Smooth muscle cell (in vitro differentiated cells): ENCODE measurements around the gene GUCA2A. TPM values are rescaled to one million over a fixed set of nuclear protein-coding genes. Genes with fewer than 3 reads are reported as not detected.

Source experiments
- DNase-seq: peaks from one replicate; lab custom pipeline; 2025; ENCODE audit not compliant: unreplicated experiment; lab: John Stamatoyannopoulos, UW
- H2AFZ ChIP-seq: fragments of 200-600 bp; sonication (generic); 2 replicates; pipeline ENCODE4 v1.6.0; 2016; ENCODE audit warnings: antibody characterized with exemption, low read depth, mild to moderate bottlenecking
- H3F3A ChIP-seq: fragments of 200-600 bp; sonication (generic); 2 replicates; pipeline ENCODE4 v1.6.0; 2017; ENCODE audit warnings: antibody characterized with exemption, low read depth
- H3K27ac ChIP-seq: fragments of 200-600 bp; sonication (generic); 2 replicates; pipeline ENCODE4 v1.5.1; 2016; ENCODE audit warnings: low read depth, mild to moderate bottlenecking
- H3K27me3 ChIP-seq: fragments of 200-600 bp; sonication (generic); 2 replicates; pipeline ENCODE4 v1.6.1; 2016; ENCODE audit warnings: low read depth, mild to moderate bottlenecking
- H3K36me3 ChIP-seq: fragments of 200-600 bp; sonication (generic); 2 replicates; pipeline ENCODE4 v1.5.1; 2016; ENCODE audit warnings: low read depth
- H3K4me1 ChIP-seq: fragments of 200-600 bp; sonication (generic); 2 replicates; pipeline ENCODE4 v1.5.1; 2016; ENCODE audit warnings: low read depth
- H3K4me2 ChIP-seq: fragments of 200-600 bp; sonication (generic); 2 replicates; pipeline ENCODE4 v1.6.0; 2016; ENCODE audit warnings: mild to moderate bottlenecking
- H3K4me3 ChIP-seq: fragments of 200-600 bp; sonication (generic); 2 replicates; pipeline ENCODE4 v1.5.1; 2016; ENCODE audit warnings: mild to moderate bottlenecking
- H3K79me2 ChIP-seq: fragments of 200-600 bp; sonication (generic); 2 replicates; pipeline ENCODE4 v1.6.0; 2016; ENCODE audit warnings: low read depth, mild to moderate bottlenecking
- H3K9ac ChIP-seq: fragments of 200-600 bp; sonication (generic); 2 replicates; pipeline ENCODE4 v1.6.0; 2016; ENCODE audit warnings: low read depth
- H3K9me3 ChIP-seq: fragments of 200-600 bp; sonication (generic); replicated peaks from 2 replicates; pipeline ENCODE4 v1.5.1; 2016; ENCODE audit warnings: low read depth
- H4K20me1 ChIP-seq: fragments of 200-600 bp; sonication (generic); 2 replicates; pipeline ENCODE4 v1.6.0; 2016; ENCODE audit warnings: low read depth
- WGBS: methylation state at CpG from one replicate; pipeline ENCODE4 v1.1.7; 2016; ENCODE audit warnings: low lambda C conversion rate; 5-methylcytosine and 5-hydroxymethylcytosine counted together
- polyA plus RNA-seq: library from polyadenylated mRNA; unstranded; fragments of >200 nt; fragmentation: Nextera tagmentation; extraction: Ambion mirVana; gene quantifications from 2 replicates; pipeline ENCODE4 v1.2.1, GENCODE V29; 2016
- total RNA-seq: library from RNA; depleted of rRNA; stranded (reverse); fragments of >200 nt; gene quantifications from 2 replicates; pipeline ENCODE4 v1.2.3, GENCODE V29; 2014
- TF ChIP-seq, protein P1 (sequence below): fragments of 200-600 bp; sonication (generic); IDR thresholded peaks from 2 replicates; pipeline ENCODE4 v1.5.1; 2017; ENCODE audit warnings: borderline replicate concordance, mild to moderate bottlenecking, antibody characterized with exemption; ENCODE audit not compliant: insufficient read depth, poor library complexity, severe bottlenecking

The GUCA2A gene
- total and polyA plus RNA-seq, 2 experiments from 2014 or later, result not detected

DNA sequence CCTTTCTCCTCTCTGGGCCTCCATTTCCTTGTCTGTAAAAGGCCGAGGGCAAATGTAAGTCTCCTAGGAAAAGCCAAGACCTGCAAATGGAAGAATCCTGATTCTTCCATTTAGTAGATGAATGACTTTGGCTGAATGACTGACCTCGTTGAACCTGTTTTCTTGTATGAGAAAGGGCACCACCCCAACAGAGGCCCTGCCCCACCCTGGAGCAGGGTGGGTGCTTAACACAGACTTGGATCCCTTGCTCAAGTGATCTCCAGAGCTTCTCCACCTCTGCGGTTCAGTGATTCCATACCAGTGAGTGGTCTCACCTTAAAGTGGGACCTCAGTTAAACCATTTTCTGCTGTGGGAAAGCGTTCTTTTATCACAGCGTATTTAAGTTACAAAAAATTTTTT, 50.3 kb downstream of the GUCA2A start:
- no peaks in the 10 kb centered on the region for H3K36me3 ChIP-seq
- no peak overlapping the region for H3K4me2 ChIP-seq
- no peaks in the 10 kb centered on the region for H3K79me2 ChIP-seq
- no peaks in the 10 kb centered on the region for H4K20me1 ChIP-seq
- H3K27ac ChIP-seq, result no peak overlapping the region
- DNase-seq, result no peak
- no peak overlapping the region for H2AFZ ChIP-seq
- H3K4me1 ChIP-seq, result no peaks in the 10 kb centered on the region
- no peaks in the 10 kb centered on the region for H3K9me3 ChIP-seq
- no peak overlapping the region for H3K4me3 ChIP-seq
- no peaks in the 10 kb centered on the region for H3F3A ChIP-seq
- no peak overlapping the region for H3K9ac ChIP-seq
- 89% methylated on average over 5 of the region's 5 CpGs for WGBS
- TF ChIP-seq, protein P1, sequence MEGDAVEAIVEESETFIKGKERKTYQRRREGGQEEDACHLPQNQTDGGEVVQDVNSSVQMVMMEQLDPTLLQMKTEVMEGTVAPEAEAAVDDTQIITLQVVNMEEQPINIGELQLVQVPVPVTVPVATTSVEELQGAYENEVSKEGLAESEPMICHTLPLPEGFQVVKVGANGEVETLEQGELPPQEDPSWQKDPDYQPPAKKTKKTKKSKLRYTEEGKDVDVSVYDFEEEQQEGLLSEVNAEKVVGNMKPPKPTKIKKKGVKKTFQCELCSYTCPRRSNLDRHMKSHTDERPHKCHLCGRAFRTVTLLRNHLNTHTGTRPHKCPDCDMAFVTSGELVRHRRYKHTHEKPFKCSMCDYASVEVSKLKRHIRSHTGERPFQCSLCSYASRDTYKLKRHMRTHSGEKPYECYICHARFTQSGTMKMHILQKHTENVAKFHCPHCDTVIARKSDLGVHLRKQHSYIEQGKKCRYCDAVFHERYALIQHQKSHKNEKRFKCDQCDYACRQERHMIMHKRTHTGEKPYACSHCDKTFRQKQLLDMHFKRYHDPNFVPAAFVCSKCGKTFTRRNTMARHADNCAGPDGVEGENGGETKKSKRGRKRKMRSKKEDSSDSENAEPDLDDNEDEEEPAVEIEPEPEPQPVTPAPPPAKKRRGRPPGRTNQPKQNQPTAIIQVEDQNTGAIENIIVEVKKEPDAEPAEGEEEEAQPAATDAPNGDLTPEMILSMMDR, result no peak
- H3K27me3 ChIP-seq, result no peaks in the 10 kb centered on the region

Other genes starting within 250 kb of the GUCA2A start
- gene HIVEP3, start 245.8 kb downstream of the GUCA2A start, total RNA-seq, result 1.5 and 2.1 TPM in 2 replicates
- 6.4 and 7.2 TPM in 2 replicates for gene HIVEP3, start 245.8 kb downstream of the GUCA2A start, polyA plus RNA-seq
- gene GUCA2B, start 11.3 kb downstream of the GUCA2A start, total RNA-seq, result not detected in 2 replicates
- gene GUCA2B, start 11.3 kb downstream of the GUCA2A start, polyA plus RNA-seq, result not detected in 2 replicates
- 35.2 and 40.9 TPM in 2 replicates for gene FOXJ3, start 170.5 kb upstream of the GUCA2A start, total RNA-seq
- 19.3 and 20.1 TPM in 2 replicates for gene FOXJ3, start 170.5 kb upstream of the GUCA2A start, polyA plus RNA-seq
- 0.04 and 0.18 TPM in 2 replicates for gene RIMKLA, start 216.0 kb upstream of the GUCA2A start, total RNA-seq
- gene RIMKLA, start 216.0 kb upstream of the GUCA2A start, polyA plus RNA-seq, result 0.25 and 0.44 TPM in 2 replicates